Stimulated activated CD4-positive, alpha-beta T cell treated with anti-CD3 and anti-CD28 coated beads, Interleukin-12 subunit alpha, Interleukin-12 subunit beta, amount 100 ng/mL, for 4 hours (primary cell): Measurements from ENCODE around the gene RFC1.
"Not testable (repeated sequence)": the region's sequence is repeated elsewhere in the genome, so short reads cannot be mapped to it uniquely, and the experiment has no call there.

Source experiments
- DNase-seq: peaks from one replicate; pipeline ENCODE4 v3.0.0-alpha.2; 2020

RFC1 gene

DNA sequence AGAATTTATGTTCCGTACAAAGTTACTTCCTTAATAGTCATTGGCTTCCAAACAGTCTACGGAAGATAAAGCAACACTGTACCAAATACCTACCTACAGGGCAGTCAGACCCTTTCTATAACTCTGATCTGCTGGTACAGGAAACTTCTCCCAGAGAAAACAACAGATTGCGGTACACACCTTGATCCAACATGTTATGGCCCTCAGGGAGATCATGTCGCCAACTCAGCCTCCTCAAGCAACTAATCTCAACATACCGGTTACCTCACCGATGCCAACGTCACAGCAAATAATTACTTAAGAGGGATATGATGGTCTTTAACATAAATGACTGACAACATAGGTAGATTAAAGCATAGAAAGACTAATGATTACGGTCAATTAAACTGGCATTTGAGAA, 70.4 kb downstream of the RFC1 start:
- no peak for DNase-seq

DNA sequence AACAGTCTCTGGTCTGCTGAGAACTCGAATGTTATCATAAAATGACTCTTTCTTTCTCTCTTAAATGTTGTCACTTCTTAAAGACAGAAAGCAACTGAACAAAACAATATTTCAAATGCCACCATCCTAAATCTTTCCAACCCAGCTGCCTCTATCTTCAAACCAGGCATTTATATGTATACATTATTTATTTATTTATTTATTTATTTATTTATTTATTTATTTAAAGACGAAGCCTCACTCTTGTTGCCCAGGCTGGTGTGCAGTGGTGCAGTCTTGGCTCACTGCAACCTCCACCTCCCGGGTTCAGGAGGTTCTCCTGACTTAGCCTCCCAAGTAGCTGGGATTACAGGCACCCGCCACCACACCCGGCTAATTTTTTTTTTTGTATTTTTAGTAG, 73.7 kb downstream of the RFC1 start:
- not testable (repeated sequence) for DNase-seq

DNA sequence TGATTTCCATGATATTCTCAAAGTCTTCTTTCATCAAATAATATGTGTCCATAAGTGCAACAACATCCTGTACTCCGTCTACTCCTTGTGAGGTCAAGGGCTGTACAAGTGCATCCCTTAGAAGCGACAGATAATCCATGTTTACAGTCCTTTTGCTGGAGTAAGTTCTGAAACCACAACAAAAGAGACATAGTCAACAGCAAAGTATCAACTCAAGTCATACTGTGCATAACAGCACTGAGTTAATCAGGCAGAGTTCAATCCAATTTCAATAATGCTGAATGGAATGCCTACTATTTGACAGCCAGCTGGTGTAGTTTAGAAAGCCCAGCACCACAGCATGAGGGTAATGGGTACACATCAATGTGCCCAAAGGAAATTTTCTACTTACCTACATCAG, 74.5 kb downstream of the RFC1 start:
- DNase-seq: no peak

DNA sequence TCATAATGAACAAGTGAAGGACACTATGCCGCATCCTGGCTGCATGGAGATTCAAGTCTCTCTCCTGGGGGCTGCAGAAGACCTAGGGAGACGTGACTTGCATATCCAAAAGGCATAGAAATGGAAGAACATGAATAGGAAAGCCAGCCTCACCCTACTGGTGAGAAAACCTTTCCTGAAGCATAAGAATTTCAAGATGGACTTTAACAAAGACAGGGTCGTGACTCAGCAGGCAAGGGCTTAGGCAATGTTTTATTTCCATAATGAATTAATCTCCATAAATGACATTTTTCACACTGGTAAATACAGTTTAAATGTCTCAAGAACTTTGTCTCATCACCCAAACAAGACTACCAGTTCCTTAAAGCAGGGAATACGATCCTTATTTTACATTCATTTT, 78.9 kb downstream of the RFC1 start:
- DNase-seq: no peak

- no peak for DNase-seq
These were observed 79.9 kb downstream of the RFC1 start for GRCh38 chr4:39286263-39286662.

DNA sequence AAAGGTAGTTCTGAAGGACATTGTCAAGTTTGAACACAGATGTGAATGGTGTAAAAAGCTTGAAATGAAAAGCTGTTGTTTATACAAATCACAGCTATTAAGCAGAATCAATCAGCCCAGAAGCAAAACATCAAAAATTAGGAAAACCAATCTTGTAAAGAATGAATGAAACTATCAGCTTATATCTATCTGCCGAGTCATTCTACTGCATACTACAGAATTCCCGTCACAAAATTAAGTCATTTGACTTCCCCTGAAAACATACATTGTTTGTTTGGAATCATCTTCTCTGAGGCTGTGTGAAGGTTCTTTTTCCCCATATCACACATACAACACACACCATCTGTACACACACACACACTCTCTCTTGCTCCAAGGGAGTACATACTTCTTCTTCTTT, 80.3 kb downstream of the RFC1 start:
- DNase-seq: no peak

DNA sequence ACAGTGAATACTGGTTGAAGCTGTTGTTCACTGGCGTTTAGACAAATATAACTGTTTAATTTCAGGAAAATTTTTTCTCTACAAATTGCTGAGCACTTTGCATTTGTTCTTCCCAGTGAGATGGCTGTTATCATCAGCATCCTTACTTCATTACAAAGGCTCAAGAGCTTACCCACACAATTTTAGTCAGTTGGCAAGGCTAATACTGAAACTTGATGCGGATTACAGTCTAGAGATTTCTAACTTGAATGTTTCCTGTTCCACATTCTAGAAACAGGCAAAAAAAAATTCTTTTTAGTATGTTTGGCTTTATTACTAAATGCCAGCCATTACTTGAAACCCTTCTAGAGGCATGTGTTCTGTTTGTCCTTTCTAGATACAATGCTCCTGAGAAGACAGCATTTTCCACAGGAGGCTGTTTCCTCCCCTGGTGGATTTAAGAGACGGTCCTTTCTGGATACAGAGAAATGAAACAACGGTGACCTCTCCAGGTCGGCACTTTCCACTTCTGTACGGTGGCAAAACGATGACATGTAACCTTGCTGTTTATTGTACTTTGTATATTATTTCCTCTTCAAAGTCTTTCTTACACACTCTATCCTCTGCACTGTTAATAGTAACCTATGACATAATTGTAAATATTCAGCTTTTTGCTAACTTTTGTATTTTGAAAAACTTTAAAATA, 80.9 kb downstream of the RFC1 start:
- DNase-seq: no peak

GRCh38 chr4:39280770-39281169, 85.4 kb downstream of the RFC1 start:
- no peak for DNase-seq

DNA sequence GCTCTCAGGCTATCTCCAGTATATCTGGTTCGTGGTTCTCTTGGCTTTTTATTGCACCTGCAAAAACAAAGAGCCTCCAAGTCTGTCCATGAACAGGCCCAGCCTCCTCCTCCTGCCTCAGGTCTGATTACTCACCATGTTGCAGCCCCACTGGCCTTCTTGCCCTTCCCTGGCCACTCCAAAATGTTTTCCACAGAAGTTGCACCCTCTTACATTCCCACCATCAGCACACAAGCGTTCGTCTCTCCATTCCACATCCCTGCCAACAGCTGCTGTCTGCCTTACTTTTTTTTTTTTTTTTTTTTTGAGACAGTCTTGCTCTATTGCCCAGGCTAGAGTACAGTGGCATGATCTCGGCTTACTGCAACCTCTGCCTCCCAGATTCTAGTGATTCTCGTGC, 86.7 kb downstream of the RFC1 start:
- no peak for DNase-seq

- DNase-seq: no peak
These were observed 87.7 kb downstream of the RFC1 start for GRCh38 chr4:39278476-39278875.

- not testable (repeated sequence) for DNase-seq
These were observed 88.5 kb downstream of the RFC1 start for GRCh38 chr4:39277661-39278060.

DNA sequence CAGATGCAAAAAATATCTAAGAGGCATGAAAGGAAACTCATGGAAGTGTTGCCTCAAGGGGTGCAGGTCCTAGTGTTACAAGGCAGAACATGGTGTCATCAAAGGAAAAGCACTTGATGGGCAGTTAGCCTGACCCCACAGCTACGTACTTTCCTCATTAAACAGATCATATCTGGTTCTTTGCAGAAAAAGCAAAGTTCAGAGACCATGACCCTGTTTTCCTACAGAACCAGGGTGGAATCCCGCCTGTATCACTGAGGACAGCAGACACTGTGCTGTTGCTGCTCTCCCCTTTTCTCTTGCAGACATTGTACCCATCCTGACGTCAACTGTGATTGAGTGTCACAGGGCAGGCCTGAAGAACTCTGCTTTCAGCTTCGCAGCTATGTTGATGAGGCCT, 91.7 kb downstream of the RFC1 start:
- no peak for DNase-seq

DNA sequence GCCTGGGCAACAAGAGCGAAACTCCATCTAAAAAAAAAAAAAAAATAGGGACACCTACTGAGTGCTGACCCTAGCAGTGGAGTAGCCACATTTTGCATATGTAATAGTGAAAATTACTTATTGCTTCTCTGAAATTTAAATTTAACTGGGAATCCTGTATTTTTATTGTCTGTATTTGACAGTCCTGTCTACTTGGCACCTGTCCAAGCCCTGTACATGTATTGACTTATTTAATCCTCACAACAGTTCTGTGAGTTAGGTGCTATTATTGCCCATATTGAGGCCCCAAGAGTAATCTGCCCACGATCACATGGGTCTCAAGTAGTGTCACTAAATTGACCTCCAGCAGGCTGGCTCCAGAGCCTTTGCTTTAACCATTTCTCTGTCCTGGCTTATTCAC, 102.3 kb downstream of the RFC1 start:
- DNase-seq: no peak

GRCh38 chr4:39259571-39260330, 106.4 kb downstream of the RFC1 start:
- DNase-seq: no peak

DNA sequence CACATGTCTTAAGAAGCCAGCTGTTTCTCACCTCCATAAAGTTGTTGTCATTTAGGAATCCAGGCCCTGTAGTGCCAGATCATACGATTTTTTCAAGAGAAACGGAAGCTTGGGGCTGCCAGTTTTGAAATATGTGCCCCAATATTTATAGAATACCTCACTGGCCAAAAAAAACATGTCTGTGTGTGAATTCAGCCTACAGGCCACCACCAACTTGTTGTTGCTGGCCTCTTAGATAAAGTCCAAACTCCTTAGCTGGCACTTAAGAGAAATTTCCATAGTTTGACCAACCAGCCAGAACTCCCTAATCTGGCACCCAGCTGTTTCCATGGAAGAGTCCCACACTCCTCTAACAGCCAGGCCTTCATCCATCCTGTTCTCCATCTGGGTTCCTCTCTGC, 109.7 kb downstream of the RFC1 start:
- no peak for DNase-seq

DNA sequence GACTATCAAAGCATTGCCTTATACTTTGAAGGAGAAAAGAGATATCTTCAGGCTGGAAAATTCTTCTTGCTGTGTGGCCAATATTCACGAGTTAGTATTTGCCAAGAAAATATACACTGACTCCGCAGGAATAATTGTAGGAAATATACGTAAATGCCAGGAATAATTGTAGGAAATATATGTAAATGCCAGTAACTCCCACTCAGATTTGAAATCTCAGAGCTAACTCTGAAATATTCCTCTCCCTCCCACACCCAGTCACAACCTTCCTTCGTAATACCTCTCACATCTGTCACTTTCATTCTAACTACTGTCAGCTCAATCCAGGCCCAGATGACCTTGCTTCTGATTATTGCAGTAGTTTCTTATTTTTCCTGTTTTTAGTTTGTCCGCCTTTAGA, 110.3 kb downstream of the RFC1 start:
- no peak for DNase-seq

GRCh38 chr4:39255266-39255665, 110.9 kb downstream of the RFC1 start:
- DNase-seq: no peak

GRCh38 chr4:39243462-39243861, 122.7 kb downstream of the RFC1 start:
- no peak for DNase-seq
